SK-N-MC (cell line): ENCODE measurements around the gene FSD1L.

ENCODE experiments used
- DNase-seq: peaks from one replicate; pipeline ENCODE4 v3.0.0-alpha.2; 2011; ENCODE audit warnings: low read depth, low spot score
- H3K27ac ChIP-seq: fragments of 200-600 bp; sonication (generic); 2 replicates; pipeline ENCODE4 v1.5.1; 2016; ENCODE audit warnings: mixed run types
- H3K36me3 ChIP-seq: fragments of 200-600 bp; sonication (generic); 2 replicates; pipeline ENCODE4 v1.6.1; 2017; ENCODE audit warnings: antibody characterized with exemption, low read length, mixed read lengths; ENCODE audit not compliant: insufficient read depth
- H3K4me3 ChIP-seq: fragments of 200-600 bp; sonication (generic); 2 replicates; pipeline ENCODE4 v1.5.1; 2016
- H3K9ac ChIP-seq: fragments of 200-600 bp; sonication (generic); 2 replicates; pipeline ENCODE4 v1.8.0; 2017; ENCODE audit warnings: mixed run types, mixed read lengths; ENCODE audit not compliant: insufficient read length
- H3K9me3 ChIP-seq: fragments of 200-600 bp; sonication (generic); 2 replicates; pipeline ENCODE4 v1.6.1; 2017; ENCODE audit warnings: low read depth, mild to moderate bottlenecking, antibody characterized with exemption, low read length, moderate library complexity, mixed read lengths
- EZH2 ChIP-seq: fragments of 200-600 bp; sonication (generic); IDR thresholded peaks from one replicate; pipeline ENCODE4 v1.6.1; 2017; ENCODE audit warnings: antibody characterized with exemption
- FOXP2 ChIP-seq: optimal IDR thresholded peaks from 2 replicates; pipeline ENCODE3; 2011; ENCODE audit warnings: mild to moderate bottlenecking, moderate library complexity; ENCODE audit not compliant: insufficient read depth; ENCODE audit errors: extremely low read length, control extremely low read depth
- POLR2AphosphoS5 ChIP-seq: IDR thresholded peaks from 2 replicates; pipeline ENCODE4 v1.6.1; 2012; ENCODE audit warnings: mild to moderate bottlenecking, low read depth, low read length, borderline replicate concordance

Gene FSD1L

GRCh38 chr9:105447814-105448812 lies at the start of gene FSD1L:
TSS of gene FSD1L (plus strand) at chr9:105448034. CDS start at chr9:105448221, 187 bp downstream.
- Histone ChIP-seq H3K4me3 (peak within 1 kb of the TSS; percentile 99), H3K9ac (peak within 1 kb of the TSS; percentile 82), H3K27ac (no peak within 1 kb of the TSS; the same call in 1 of the 2 replicates), H3K9me3 (no peaks in the 10 kb centered on the region), H3K36me3 (no peaks in the 10 kb centered on the region)
- TF ChIP-seq POLR2AphosphoS5, result peak; percentile 80; the same call in 1 of the 2 replicates
- TF ChIP-seq EZH2, result no peak
- TF ChIP-seq FOXP2, result no peak
- no peak for DNase-seq

GRCh38 chr9:105399117-105399516 lies 48.7 kb upstream of the FSD1L start:
- no peak overlapping the region for H3K4me3 ChIP-seq
- DNase-seq, result no peak
- H3K9ac ChIP-seq, result no peak overlapping the region
- no peaks in the 10 kb centered on the region for H3K9me3 ChIP-seq
- H3K36me3 ChIP-seq, result no peaks in the 10 kb centered on the region
- no peak overlapping the region for H3K27ac ChIP-seq
- TF ChIP-seq POLR2AphosphoS5, result no peak
- no peak for TF ChIP-seq FOXP2
- no peak for TF ChIP-seq EZH2

- no peaks in the 10 kb centered on the region for H3K36me3 ChIP-seq
- no peak for TF ChIP-seq POLR2AphosphoS5
- no peak for TF ChIP-seq EZH2
- TF ChIP-seq FOXP2, result no peak
- H3K27ac ChIP-seq, result no peak overlapping the region
- no peak overlapping the region for H3K9ac ChIP-seq
- H3K9me3 ChIP-seq, result no peaks in the 10 kb centered on the region
- no peak for DNase-seq
- H3K4me3 ChIP-seq, result no peak overlapping the region
Measured at GRCh38 chr9:105401651-105402050, 46.2 kb upstream of the FSD1L start.

- H3K9ac ChIP-seq, result no peak overlapping the region
- no peaks in the 10 kb centered on the region for H3K36me3 ChIP-seq
- DNase-seq, result no peak
- no peaks in the 10 kb centered on the region for H3K9me3 ChIP-seq
- no peak for TF ChIP-seq FOXP2
- TF ChIP-seq EZH2, result no peak
- TF ChIP-seq POLR2AphosphoS5, result no peak
- no peak overlapping the region for H3K27ac ChIP-seq
- no peak overlapping the region for H3K4me3 ChIP-seq
Measured at GRCh38 chr9:105403552-105404248, 44.1 kb upstream of the FSD1L start.

- no peak for DNase-seq
- no peaks in the 10 kb centered on the region for H3K9me3 ChIP-seq
- H3K9ac ChIP-seq, result no peak overlapping the region
- no peak overlapping the region for H3K27ac ChIP-seq
- no peak overlapping the region for H3K4me3 ChIP-seq
- TF ChIP-seq POLR2AphosphoS5 (no peak), EZH2 (no peak), FOXP2 (no peak)
- no peaks in the 10 kb centered on the region for H3K36me3 ChIP-seq
Measured at GRCh38 chr9:105405514-105406131, 42.2 kb upstream of the FSD1L start.

GRCh38 chr9:105406369-105406768 lies 41.5 kb upstream of the FSD1L start:
- H3K9me3 ChIP-seq, result no peaks in the 10 kb centered on the region
- no peak overlapping the region for H3K9ac ChIP-seq
- H3K4me3 ChIP-seq, result no peak overlapping the region
- no peaks in the 10 kb centered on the region for H3K36me3 ChIP-seq
- DNase-seq, result no peak
- TF ChIP-seq EZH2, result no peak
- no peak for TF ChIP-seq FOXP2
- TF ChIP-seq POLR2AphosphoS5, result no peak
- H3K27ac ChIP-seq, result no peak overlapping the region

GRCh38 chr9:105413525-105413924 lies 34.3 kb upstream of the FSD1L start:
- Histone ChIP-seq H3K4me3 (no peak overlapping the region), H3K27ac (no peak overlapping the region), H3K9me3 (no peaks in the 10 kb centered on the region), H3K36me3 (no peaks in the 10 kb centered on the region), H3K9ac (no peak overlapping the region)
- DNase-seq, result no peak
- TF ChIP-seq EZH2 (no peak), FOXP2 (no peak), POLR2AphosphoS5 (no peak)
